ENCODE measurements around the gene SAMHD1. TPM values are rescaled to one million over a fixed set of nuclear protein-coding genes. Genes with fewer than 3 reads are reported as not detected.
A peak's percentile ranks its signal among the peaks of the same experiment; 100 is the strongest.

SAMHD1 gene
- total RNA-seq, 6 donors from 2014 or later, result 134 to 224 (median 185) TPM

- Histone ChIP-seq H3K4me3 (no peak overlapping the region), H3K27me3 (no peaks in the 10 kb centered on the region), H3K27ac (peak overlapping the region in 2 of 4 donors; percentile 24 to 86), H3K36me3 (no peaks in the 10 kb centered on the region), H3K9me3 (no peaks in the 10 kb centered on the region), H3K4me1 (peaks cover 20 to 42% (median 32%) of the 10 kb centered on the region in 4 donors)
- WGBS, 2 donors, result 73 to 75% methylated on average over 7 to 8 of the region's 9 CpGs
- DNase-seq, result no peak
- TF ChIP-seq POLR2AphosphoS5 (IDR thresholded peaks at IDR 0.05) (no peak), EP300 (IDR thresholded peaks at IDR 0.05) (no peak), CTCF (IDR thresholded peaks at IDR 0.05) (no peak), POLR2A (IDR thresholded peaks at IDR 0.05) (no peak)
- no peak for ATAC-seq (ENCODE audit: low FRiP score in 2 of 2)
Measured at GRCh38 chr20:36865076-36865860, 86.2 kb downstream of the SAMHD1 start.

GRCh38 chr20:36862857-36863668 is 88.4 kb downstream of the SAMHD1 start:
- Histone ChIP-seq H3K27me3 (no peaks in the 10 kb centered on the region), H3K4me1 (peaks cover 35 to 51% (median 41%) of the 10 kb centered on the region in 4 donors), H3K36me3 (no peaks in the 10 kb centered on the region), H3K27ac (peak overlapping the region; percentile 80 to 93 (median 88)), H3K4me3 (peak overlapping the region; percentile 19 to 77 (median 73)), H3K9me3 (no peaks in the 10 kb centered on the region)
- 0 to 1% methylated on average over 21 to 32 of the region's 129 CpGs for WGBS, 2 donors
- DNase-seq (no peak), ATAC-seq (ENCODE audit: low FRiP score in 2 of 2) (no peak)
- TF ChIP-seq CTCF (IDR thresholded peaks at IDR 0.05), result no peak
- no peak for TF ChIP-seq EP300 (IDR thresholded peaks at IDR 0.05)
- peak in 1 of 4 donors; percentile 48 for TF ChIP-seq POLR2A (IDR thresholded peaks at IDR 0.05)

- Histone ChIP-seq H3K4me3 (peak overlapping the region; percentile 29 to 77 (median 73)), H3K4me1 (peaks cover 44 to 59% (median 50%) of the 10 kb centered on the region in 4 donors), H3K9me3 (no peaks in the 10 kb centered on the region), H3K27me3 (no peaks in the 10 kb centered on the region), H3K27ac (peak overlapping the region; percentile 80 to 93 (median 88)), H3K36me3 (no peaks in the 10 kb centered on the region)
- peak in 1 of 2 donors; percentile 74 for DNase-seq
- 25 to 38% methylated on average over 29 to 31 of the region's 45 CpGs for WGBS, 2 donors
- TF ChIP-seq POLR2AphosphoS5 (IDR thresholded peaks at IDR 0.05) (peak; percentile 70 to 88), POLR2A (IDR thresholded peaks at IDR 0.05) (peak in 3 of 4 donors; percentile 34 to 60 (median 53)), EP300 (IDR thresholded peaks at IDR 0.05) (peak in 1 of 4 donors; percentile 65), CTCF (IDR thresholded peaks at IDR 0.05) (no peak)
- ATAC-seq (ENCODE audit: low FRiP score in 2 of 2), result peak; percentile 51 to 72
Measured at GRCh38 chr20:36861875-36862801, 89.4 kb downstream of the SAMHD1 start.

- H3K27ac ChIP-seq, result peak overlapping the region; percentile 80 to 93 (median 88)
- no peaks in the 10 kb centered on the region for H3K36me3 ChIP-seq
- no peak for DNase-seq
- WGBS, 2 donors, result 22% methylated on average over 5 of the region's 7 CpGs; no CpG with 5 or more reads in 1 of the 2 donors
- H3K9me3 ChIP-seq, result no peaks in the 10 kb centered on the region
- TF ChIP-seq POLR2AphosphoS5 (IDR thresholded peaks at IDR 0.05) (no peak), EP300 (IDR thresholded peaks at IDR 0.05) (no peak), CTCF (IDR thresholded peaks at IDR 0.05) (no peak), POLR2A (IDR thresholded peaks at IDR 0.05) (no peak)
- H3K4me3 ChIP-seq, result peak overlapping the region; percentile 10 to 77 (median 73)
- peaks cover 50 to 65% (median 55%) of the 10 kb centered on the region in 4 donors for H3K4me1 ChIP-seq
- no peak for ATAC-seq (ENCODE audit: low FRiP score in 2 of 2)
- no peaks in the 10 kb centered on the region for H3K27me3 ChIP-seq
Measured at GRCh38 chr20:36861625-36861874, 90.0 kb downstream of the SAMHD1 start.
